Smooth muscle cell (in vitro differentiated cells): ENCODE data around the gene FBXO45. TPM values are rescaled to one million over a fixed set of nuclear protein-coding genes. Genes with fewer than 3 reads are reported as not detected.
"Not testable (repeated sequence)": the region's sequence is repeated elsewhere in the genome, so short reads cannot be mapped to it uniquely, and the experiment has no call there.

ENCODE experiments used
- DNase-seq: peaks from one replicate; lab custom pipeline; 2025; ENCODE audit not compliant: unreplicated experiment; lab: John Stamatoyannopoulos, UW
- H2AFZ ChIP-seq: fragments of 200-600 bp; sonication (generic); 2 replicates; pipeline ENCODE4 v1.6.0; 2016; ENCODE audit warnings: antibody characterized with exemption, low read depth, mild to moderate bottlenecking
- H3F3A ChIP-seq: fragments of 200-600 bp; sonication (generic); 2 replicates; pipeline ENCODE4 v1.6.0; 2017; ENCODE audit warnings: antibody characterized with exemption, low read depth
- H3K27ac ChIP-seq: fragments of 200-600 bp; sonication (generic); 2 replicates; pipeline ENCODE4 v1.5.1; 2016; ENCODE audit warnings: low read depth, mild to moderate bottlenecking
- H3K27me3 ChIP-seq: fragments of 200-600 bp; sonication (generic); 2 replicates; pipeline ENCODE4 v1.6.1; 2016; ENCODE audit warnings: low read depth, mild to moderate bottlenecking
- H3K36me3 ChIP-seq: fragments of 200-600 bp; sonication (generic); 2 replicates; pipeline ENCODE4 v1.5.1; 2016; ENCODE audit warnings: low read depth
- H3K4me1 ChIP-seq: fragments of 200-600 bp; sonication (generic); 2 replicates; pipeline ENCODE4 v1.5.1; 2016; ENCODE audit warnings: low read depth
- H3K4me2 ChIP-seq: fragments of 200-600 bp; sonication (generic); 2 replicates; pipeline ENCODE4 v1.6.0; 2016; ENCODE audit warnings: mild to moderate bottlenecking
- H3K4me3 ChIP-seq: fragments of 200-600 bp; sonication (generic); 2 replicates; pipeline ENCODE4 v1.5.1; 2016; ENCODE audit warnings: mild to moderate bottlenecking
- H3K79me2 ChIP-seq: fragments of 200-600 bp; sonication (generic); 2 replicates; pipeline ENCODE4 v1.6.0; 2016; ENCODE audit warnings: low read depth, mild to moderate bottlenecking
- H3K9ac ChIP-seq: fragments of 200-600 bp; sonication (generic); 2 replicates; pipeline ENCODE4 v1.6.0; 2016; ENCODE audit warnings: low read depth
- H3K9me3 ChIP-seq: fragments of 200-600 bp; sonication (generic); replicated peaks from 2 replicates; pipeline ENCODE4 v1.5.1; 2016; ENCODE audit warnings: low read depth
- H4K20me1 ChIP-seq: fragments of 200-600 bp; sonication (generic); 2 replicates; pipeline ENCODE4 v1.6.0; 2016; ENCODE audit warnings: low read depth
- CTCF ChIP-seq: fragments of 200-600 bp; sonication (generic); IDR thresholded peaks from 2 replicates; pipeline ENCODE4 v1.5.1; 2017; ENCODE audit warnings: borderline replicate concordance, mild to moderate bottlenecking, antibody characterized with exemption; ENCODE audit not compliant: insufficient read depth, poor library complexity, severe bottlenecking
- WGBS: methylation state at CpG from one replicate; pipeline ENCODE4 v1.1.7; 2016; ENCODE audit warnings: low lambda C conversion rate; 5-methylcytosine and 5-hydroxymethylcytosine counted together
- polyA plus RNA-seq: library from polyadenylated mRNA; unstranded; fragments of >200 nt; fragmentation: Nextera tagmentation; extraction: Ambion mirVana; gene quantifications from 2 replicates; pipeline ENCODE4 v1.2.1, GENCODE V29; 2016
- total RNA-seq: library from RNA; depleted of rRNA; stranded (reverse); fragments of >200 nt; gene quantifications from 2 replicates; pipeline ENCODE4 v1.2.3, GENCODE V29; 2014

The FBXO45 gene
- total and polyA plus RNA-seq, 2 experiments from 2014 or later, result 5.8 to 13.1 TPM

GRCh38 chr3:196585044-196585757 is 16.7 kb downstream of the FBXO45 start:
- Histone ChIP-seq H3K36me3 (peaks cover 11% of the 10 kb centered on the region), H3K27me3 (no peaks in the 10 kb centered on the region)
- 93% methylated on average over 3 of the region's 3 CpGs for whole genome bisulfite sequencing

GRCh38 chr3:196590279-196590678 is 21.8 kb downstream of the FBXO45 start:
- 84% methylated on average over 5 of the region's 5 CpGs for WGBS
- TF ChIP-seq CTCF, result no peak

More at GRCh38 chr3:196585044-196585757, 16.7 kb downstream of the FBXO45 start:
- no peaks in the 10 kb centered on the region for H3K4me1 ChIP-seq
- no peak overlapping the region for H3K9ac ChIP-seq
- H3K4me3 ChIP-seq, result no peak overlapping the region
- DNase-seq, result no peak
- H3K27ac ChIP-seq, result no peak overlapping the region
- H3F3A ChIP-seq, result no peaks in the 10 kb centered on the region
- H3K79me2 ChIP-seq, result peaks cover 4% of the 10 kb centered on the region
- no peak overlapping the region for H2AFZ ChIP-seq
- no peak overlapping the region for H3K4me2 ChIP-seq
- no peaks in the 10 kb centered on the region for H3K9me3 ChIP-seq
- no peak for TF ChIP-seq CTCF
- H4K20me1 ChIP-seq, result no peaks in the 10 kb centered on the region

GRCh38 chr3:196596355-196596754 is 27.9 kb downstream of the FBXO45 start:
- H4K20me1 ChIP-seq, result no peaks in the 10 kb centered on the region
- DNase-seq, result no peak
- no peaks in the 10 kb centered on the region for H3K36me3 ChIP-seq
- H3K4me2 ChIP-seq, result peak overlapping the region; percentile 17
- no peaks in the 10 kb centered on the region for H3K4me1 ChIP-seq
- no peaks in the 10 kb centered on the region for H3K79me2 ChIP-seq
- H2AFZ ChIP-seq, result peak overlapping the region; percentile 72
- TF ChIP-seq CTCF, result no peak
- no peak overlapping the region for H3K27ac ChIP-seq
- H3K9ac ChIP-seq, result no peak overlapping the region
- H3K27me3 ChIP-seq, result no peaks in the 10 kb centered on the region
- no peak overlapping the region for H3K4me3 ChIP-seq
- H3K9me3 ChIP-seq, result no peaks in the 10 kb centered on the region
- WGBS, result 53% methylated on average over 5 of the region's 5 CpGs
- no peaks in the 10 kb centered on the region for H3F3A ChIP-seq

More at GRCh38 chr3:196590279-196590678, 21.8 kb downstream of the FBXO45 start:
- no peaks in the 10 kb centered on the region for H3F3A ChIP-seq
- H3K9ac ChIP-seq, result no peak overlapping the region
- no peaks in the 10 kb centered on the region for H3K36me3 ChIP-seq
- no peaks in the 10 kb centered on the region for H3K79me2 ChIP-seq
- H3K4me2 ChIP-seq, result no peak overlapping the region
- H3K27me3 ChIP-seq, result no peaks in the 10 kb centered on the region
- no peak overlapping the region for H3K27ac ChIP-seq
- H3K4me3 ChIP-seq, result no peak overlapping the region
- no peaks in the 10 kb centered on the region for H3K4me1 ChIP-seq
- H4K20me1 ChIP-seq, result no peaks in the 10 kb centered on the region
- H3K9me3 ChIP-seq, result no peaks in the 10 kb centered on the region
- no peak for DNase-seq
- H2AFZ ChIP-seq, result no peak overlapping the region

GRCh38 chr3:196597971-196598733 is 29.7 kb downstream of the FBXO45 start:
- H3K4me1 ChIP-seq, H3K9ac ChIP-seq, H3F3A ChIP-seq, H3K36me3 ChIP-seq, DNase-seq, H3K79me2 ChIP-seq, H4K20me1 ChIP-seq, H3K27me3 ChIP-seq, H3K9me3 ChIP-seq, H3K27ac ChIP-seq: not testable (repeated sequence)
- H3K4me3 ChIP-seq, result peak overlapping the region; percentile 15
- peak overlapping the region; percentile 74 for H2AFZ ChIP-seq
- peak overlapping the region; percentile 72 for H3K4me2 ChIP-seq
- 60% methylated on average over 25 of the region's 25 CpGs for WGBS
